HG03432 (cell line): ENCODE results near the gene NFILZ.

ENCODE experiments used
- ATAC-seq: cut with Tn5 transposase; IDR thresholded peaks from one replicate; pipeline ENCODE4 v1.9.1; 2021; ENCODE audit warnings: mild to moderate bottlenecking, moderate library complexity; ENCODE audit not compliant: unreplicated experiment

The NFILZ gene

DNA sequence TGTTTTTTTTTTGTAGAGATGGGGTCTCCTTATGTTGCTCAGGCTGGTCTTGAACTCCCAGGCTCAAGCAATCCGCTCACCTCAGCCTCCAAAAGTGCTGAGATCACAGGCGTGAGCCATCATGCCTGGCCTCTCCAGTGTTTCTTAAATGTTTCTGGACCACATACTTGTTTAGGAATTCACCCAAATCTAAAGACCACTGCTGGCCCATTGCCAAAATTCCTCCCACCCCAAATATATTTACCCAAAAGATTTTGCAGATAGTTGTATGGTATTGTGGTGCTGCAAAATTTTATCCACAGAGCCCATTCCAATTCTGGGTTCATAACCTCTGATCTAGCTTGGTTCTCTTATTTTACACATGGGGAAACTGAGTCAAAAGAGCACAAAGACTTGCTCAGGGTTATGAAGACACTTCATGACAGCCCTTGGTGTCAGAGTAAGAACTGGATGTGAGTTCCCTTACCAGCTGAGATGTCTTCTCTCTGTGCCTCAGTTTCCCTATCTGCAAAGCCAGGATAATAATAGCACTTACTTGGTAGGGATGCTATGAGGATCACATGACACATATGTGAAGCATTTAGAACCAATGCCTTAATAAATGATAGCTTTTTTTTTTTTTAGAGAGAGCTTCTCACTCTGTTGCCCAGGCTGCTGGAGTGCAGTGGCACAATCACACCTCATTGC lies 10.9 kb downstream of the NFILZ start:
- no peak for ATAC-seq

DNA sequence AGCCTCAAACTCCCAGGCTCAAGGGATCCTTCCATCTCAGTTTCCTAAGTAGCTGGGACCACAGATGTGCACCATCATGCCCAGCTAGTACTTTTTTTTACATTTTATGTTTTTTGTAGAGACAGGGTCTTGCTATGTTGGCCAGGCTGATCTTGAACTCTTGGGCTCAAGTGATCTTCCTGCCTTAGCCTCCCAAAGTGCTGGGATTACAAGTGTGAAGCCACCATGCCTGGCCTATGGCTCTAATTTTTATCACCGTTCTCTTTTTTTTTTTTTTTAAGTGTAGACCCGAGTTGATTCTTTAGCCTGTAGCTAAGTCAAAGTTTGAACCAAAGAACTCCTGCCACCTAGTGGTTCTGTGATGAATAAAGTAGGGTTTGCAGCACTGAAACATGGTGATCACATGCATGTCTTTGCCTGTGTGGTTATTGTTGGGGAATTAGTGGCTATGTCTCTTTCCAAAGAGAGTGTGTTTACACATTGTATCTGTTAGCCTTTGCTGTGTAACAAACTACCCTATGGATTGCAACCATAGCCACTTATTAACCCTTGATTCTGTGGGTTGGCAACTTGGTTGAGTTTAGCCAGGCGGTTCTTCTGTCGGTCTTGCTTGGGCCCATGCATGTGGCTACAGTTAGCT lies 11.6 kb downstream of the NFILZ start:
- no peak for ATAC-seq

DNA sequence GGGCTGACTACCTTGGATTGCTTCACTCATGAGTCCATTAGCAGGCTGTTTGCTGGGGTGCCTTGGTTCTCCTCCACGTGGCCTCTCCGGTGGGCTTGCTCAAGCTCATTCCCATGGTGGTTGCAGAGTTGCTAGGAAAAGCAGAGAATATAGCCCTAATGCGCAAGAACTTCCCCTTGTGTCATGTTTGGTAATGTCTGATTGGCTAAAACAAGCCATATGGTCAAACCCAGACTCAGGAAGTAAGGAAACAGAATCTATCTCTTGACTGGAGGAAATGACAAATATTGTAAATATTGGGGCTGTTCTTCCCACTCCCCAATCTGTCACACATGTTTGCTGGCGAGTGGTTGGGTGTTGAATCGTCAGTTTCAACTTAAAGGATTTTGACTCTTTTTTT lies 12.1 kb downstream of the NFILZ start:
- ATAC-seq, result no peak

GRCh38 chr19:8643860-8644653 lies 13.6 kb downstream of the NFILZ start:
- ATAC-seq, result no peak

DNA sequence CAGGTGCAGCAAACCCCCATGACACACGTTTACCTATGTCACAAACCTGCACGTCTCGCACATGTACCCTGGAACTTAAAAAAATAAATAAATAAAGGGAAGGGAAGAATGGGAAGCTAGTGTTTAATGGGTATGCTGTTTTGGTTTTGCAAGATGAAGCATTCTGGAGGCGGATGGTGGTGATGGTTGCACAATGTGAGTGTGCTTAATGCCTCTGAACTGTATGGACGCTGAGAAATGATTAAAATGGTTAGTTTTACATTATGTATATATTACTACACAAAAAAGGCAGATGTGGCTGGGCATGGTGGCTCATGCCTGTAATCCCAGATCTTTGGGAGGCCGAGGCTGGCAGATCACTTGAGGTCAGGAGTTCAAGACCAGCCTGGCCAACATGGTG lies 17.8 kb downstream of the NFILZ start:
- no peak for ATAC-seq

DNA sequence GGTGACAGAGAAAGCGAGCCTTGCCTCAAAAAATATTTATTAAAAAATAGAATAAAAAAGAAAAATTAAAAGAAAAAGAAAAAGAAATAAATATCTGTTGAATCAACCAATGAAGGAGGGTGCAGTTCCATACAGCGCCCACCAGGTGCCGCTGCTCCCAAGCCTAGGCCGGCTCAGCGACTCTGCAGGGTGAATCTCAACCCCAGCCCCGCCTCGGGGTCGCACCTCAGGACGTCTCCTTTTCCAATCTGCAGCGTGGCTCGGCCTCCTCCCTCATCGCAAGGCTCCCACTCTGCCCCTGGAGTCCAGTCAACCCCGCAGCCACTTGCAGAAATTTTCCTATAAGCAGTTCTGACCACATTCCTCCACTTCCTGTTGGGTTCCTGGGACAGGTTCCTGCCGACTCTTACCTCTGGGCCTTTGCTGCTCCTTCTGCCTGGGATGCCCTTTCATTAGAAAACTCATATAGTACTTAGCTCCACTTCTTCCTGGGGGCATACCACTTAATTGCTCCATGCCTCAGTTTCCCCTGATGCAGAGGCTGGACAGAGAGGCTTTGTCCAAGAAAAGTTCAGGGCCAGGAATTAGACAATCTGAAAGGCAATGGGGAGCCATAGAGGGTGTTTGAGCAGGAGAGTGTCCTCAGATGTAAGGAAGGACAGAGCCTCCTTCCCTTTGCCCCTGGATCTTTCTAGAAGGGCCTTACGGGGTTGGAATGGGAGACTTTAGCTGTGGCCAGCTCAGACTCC lies 24.3 kb downstream of the NFILZ start:
- no peak for ATAC-seq

- no peak for ATAC-seq
Observed at GRCh38 chr19:8655340-8655709, 24.9 kb downstream of the NFILZ start.

DNA sequence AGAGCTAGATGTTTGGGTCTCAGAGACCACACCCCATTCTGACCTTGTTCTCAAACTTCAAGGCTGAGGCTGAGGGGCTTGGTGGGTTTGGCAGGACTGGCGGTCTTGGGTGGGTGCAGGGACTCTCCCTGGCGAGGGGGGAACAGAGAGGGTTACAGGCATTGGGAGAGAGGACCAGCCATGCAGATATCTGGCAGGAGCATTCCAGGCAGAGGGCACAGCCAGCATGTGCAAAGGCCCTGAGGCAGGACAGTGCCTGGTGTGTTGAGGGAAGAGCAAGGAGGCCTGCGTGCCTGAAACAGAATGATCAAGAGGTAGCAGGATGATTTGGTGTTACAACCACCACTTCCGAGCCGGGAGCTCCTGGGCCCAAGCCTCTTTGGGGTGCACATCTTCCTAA lies 27.4 kb downstream of the NFILZ start:
- ATAC-seq, result no peak

DNA sequence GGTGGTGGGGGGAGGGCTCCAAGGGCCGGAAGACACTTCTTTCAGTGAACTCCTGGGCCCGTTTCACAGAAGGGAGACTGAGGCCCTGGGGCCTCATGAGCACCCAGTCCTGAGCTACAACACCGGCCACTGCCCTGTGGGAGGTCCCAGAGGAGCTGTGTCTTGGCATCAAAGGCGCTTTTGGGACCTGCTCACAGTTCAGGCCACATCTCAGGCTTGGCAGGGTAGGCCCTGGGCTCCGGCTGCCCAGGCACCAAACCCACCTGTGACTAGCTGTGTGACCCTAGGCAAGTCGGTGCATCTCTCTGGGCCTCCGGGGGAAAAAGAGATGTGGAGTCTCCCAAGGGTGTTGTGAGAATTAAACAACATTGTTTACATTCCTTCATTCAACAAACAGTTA lies 29.5 kb downstream of the NFILZ start:
- ATAC-seq, result no peak

DNA sequence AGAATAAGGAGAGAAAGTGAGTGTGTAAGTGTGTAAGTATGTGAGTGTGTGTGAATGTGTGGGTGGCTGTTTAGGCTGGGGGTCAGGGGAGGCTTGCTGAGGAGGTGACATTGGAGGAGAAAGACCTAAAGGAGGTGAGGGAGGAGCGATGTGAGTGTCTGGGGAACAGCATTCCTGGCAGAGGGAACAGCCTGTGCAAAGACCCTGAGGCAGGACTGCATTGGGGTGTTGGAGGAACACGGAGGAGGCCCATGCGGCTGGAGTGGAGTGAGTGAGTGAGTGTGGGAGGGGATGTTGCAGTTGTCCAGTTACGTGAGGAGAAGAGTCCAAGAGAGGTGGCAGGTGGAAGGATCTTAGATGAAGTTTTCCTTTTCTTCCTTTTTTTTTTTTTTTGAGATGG lies 31.8 kb downstream of the NFILZ start:
- no peak for ATAC-seq

- ATAC-seq, result no peak
Observed at GRCh38 chr19:8663920-8664670, 33.7 kb downstream of the NFILZ start.

GRCh38 chr19:8664671-8665057 lies 34.2 kb downstream of the NFILZ start:
- ATAC-seq, result no peak

GRCh38 chr19:8665468-8666213 lies 35.2 kb downstream of the NFILZ start:
- ATAC-seq, result no peak

DNA sequence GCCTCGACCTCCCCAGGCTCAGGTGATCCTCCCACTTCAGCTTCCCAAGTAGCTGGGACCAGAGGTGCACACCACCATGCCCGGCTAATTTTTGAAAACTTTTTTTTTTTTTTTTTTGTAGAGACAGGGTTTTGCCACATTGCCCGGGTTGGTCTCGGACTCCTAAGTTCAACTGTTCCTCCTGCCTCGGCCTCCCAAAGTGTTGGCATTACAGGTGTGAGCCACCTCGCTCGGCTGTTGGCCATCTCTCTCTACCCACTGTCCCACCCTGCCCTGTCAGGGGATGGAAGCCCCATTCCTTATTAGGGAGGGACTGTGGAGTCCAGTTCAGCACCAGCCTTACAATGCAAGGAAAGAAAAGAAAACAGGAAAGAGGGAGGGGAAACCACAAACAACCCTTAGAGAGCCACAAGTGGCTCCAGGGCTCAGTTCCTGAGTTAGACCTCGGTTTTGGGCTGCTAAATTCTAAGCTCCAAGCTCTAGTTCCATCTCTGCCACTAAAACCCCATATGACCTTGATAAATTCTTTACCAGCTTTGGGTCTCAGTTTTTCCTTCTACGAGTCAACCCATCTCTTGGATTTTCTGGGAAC lies 36.5 kb downstream of the NFILZ start:
- ATAC-seq, result no peak

GRCh38 chr19:8673276-8673891 lies 43.0 kb downstream of the NFILZ start:
- ATAC-seq, result no peak

GRCh38 chr19:8675066-8675465 lies 44.6 kb downstream of the NFILZ start:
- no peak for ATAC-seq

GRCh38 chr19:8678244-8678807 lies 47.9 kb downstream of the NFILZ start:
- ATAC-seq, result no peak
